HG02970 (cell line): ENCODE results near the gene THRA.
A peak's percentile ranks its signal among the peaks of the same experiment; 100 is the strongest.
"Not testable (repeated sequence)": the region's sequence is repeated elsewhere in the genome, so short reads cannot be mapped to it uniquely, and the experiment has no call there.

Experiments
- ATAC-seq: cut with Tn5 transposase; IDR thresholded peaks from one replicate; pipeline ENCODE4 v1.9.1; 2021; ENCODE audit warnings: mild to moderate bottlenecking, moderate library complexity, moderate number of reproducible peaks; ENCODE audit not compliant: unreplicated experiment, low FRiP score

THRA gene

GRCh38 chr17:40139566-40140058, 76.8 kb downstream of the THRA start:
- ATAC-seq: peak; percentile 5

- not testable (repeated sequence) for ATAC-seq
These were observed 80.4 kb downstream of the THRA start for GRCh38 chr17:40143166-40143565.
